GM23248 (cell line): ENCODE results near the gene MYH15.

Source experiments
- EZH2 ChIP-seq: fragments of 200-600 bp; sonication (generic); IDR thresholded peaks from 2 replicates; pipeline ENCODE4 v1.6.1; 2018; ENCODE audit warnings: antibody characterized with exemption, mild to moderate bottlenecking; ENCODE audit not compliant: insufficient read depth, poor library complexity, severe bottlenecking
- EZH2phosphoT487 ChIP-seq: fragments of 200-600 bp; sonication (generic); IDR thresholded peaks from 2 replicates; pipeline ENCODE4 v1.6.1; 2018; ENCODE audit warnings: antibody characterized with exemption, moderate library complexity, mild to moderate bottlenecking, low read depth; ENCODE audit not compliant: insufficient read depth

DNA sequence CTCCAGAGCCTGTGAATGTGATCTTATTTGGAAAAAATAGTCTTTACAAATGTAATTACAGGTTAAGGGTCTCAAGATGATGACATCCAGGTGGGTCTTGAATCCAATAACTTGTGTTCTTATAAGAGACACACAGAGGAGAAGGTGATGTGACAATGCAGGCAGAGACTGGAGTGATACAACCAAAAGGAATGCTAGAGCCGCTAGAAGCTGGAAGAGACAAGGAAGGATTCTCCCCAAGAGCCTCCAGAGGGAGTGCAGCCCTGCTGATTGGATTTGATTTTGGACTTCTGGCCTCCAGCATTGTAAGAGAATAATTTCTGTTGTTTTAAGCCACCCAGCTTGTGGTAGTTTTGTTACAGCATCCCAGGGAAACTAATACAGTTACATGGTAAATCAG lies 9.7 kb downstream of the MYH15 start:
- TF ChIP-seq EZH2, result no peak
- TF ChIP-seq EZH2phosphoT487, result no peak
